Fibroblast of lung (primary cell): ENCODE data around the gene LTBP1. TPM values are rescaled to one million over a fixed set of nuclear protein-coding genes. Genes with fewer than 3 reads are reported as not detected.
"Not testable (repeated sequence)": the region's sequence is repeated elsewhere in the genome, so short reads cannot be mapped to it uniquely, and the experiment has no call there.

Source experiments
- DNase-seq, 2 donors: peaks; one replicate each; pipeline versions ENCODE4 v3.0.0 to v3.0.0-alpha.2; 2010; ENCODE audit warnings: low read depth in 2 of 2
- H2AFZ ChIP-seq: 2 replicates; pipeline ENCODE4 v1.5.1; 2012; ENCODE audit warnings: low read length, control low read depth, inconsistent platforms
- H3K27ac ChIP-seq: 2 replicates; pipeline ENCODE4 v1.5.1; 2011; ENCODE audit warnings: low read length, control low read depth; ENCODE audit not compliant: insufficient read depth
- H3K27me3 ChIP-seq: 2 replicates; pipeline ENCODE4 v1.5.1; 2011; ENCODE audit warnings: mild to moderate bottlenecking, low read length; ENCODE audit not compliant: control insufficient read depth, insufficient read depth
- H3K36me3 ChIP-seq: 2 replicates; pipeline ENCODE4 v1.5.1; 2011; ENCODE audit warnings: low read length; ENCODE audit not compliant: control insufficient read depth, insufficient read depth
- H3K4me1 ChIP-seq: 2 replicates; pipeline ENCODE4 v1.5.1; 2011; ENCODE audit warnings: low read length; ENCODE audit not compliant: control insufficient read depth, insufficient read depth; ENCODE audit errors: extremely low read depth
- H3K4me2 ChIP-seq: 2 replicates; pipeline ENCODE4 v1.5.1; 2011; ENCODE audit warnings: low read length, control low read depth; ENCODE audit not compliant: insufficient read depth; ENCODE audit errors: extremely low read depth
- H3K4me3 ChIP-seq, 4 experiments: fragments of 200-600 bp in 1 of 4; sonication (generic) in 1 of 4; replicated peaks in 1 of 4; 2 replicates each; pipeline ENCODE4 v1.5.1; 2011 to 2016; ENCODE audit warnings: low read length in 4 of 4, low read depth in 3 of 4, mild to moderate bottlenecking in 3 of 4, control low read depth in 2 of 4, inconsistent platforms in 1 of 4, mixed read lengths in 1 of 4; ENCODE audit not compliant: insufficient read depth in 1 of 4; ENCODE audit errors: control extremely low read depth in 1 of 4
- H3K79me2 ChIP-seq: 2 replicates; pipeline ENCODE4 v1.5.1; 2012; ENCODE audit warnings: mild to moderate bottlenecking, low read length, inconsistent platforms; ENCODE audit not compliant: control insufficient read depth, insufficient read depth
- H3K9ac ChIP-seq: 2 replicates; pipeline ENCODE4 v1.5.1; 2011; ENCODE audit warnings: mild to moderate bottlenecking, low read length, control low read depth; ENCODE audit not compliant: insufficient read depth
- H3K9me3 ChIP-seq: 2 replicates; pipeline ENCODE4 v1.5.1; 2012; ENCODE audit warnings: low read depth, low read length; ENCODE audit not compliant: control insufficient read depth, insufficient read depth
- H4K20me1 ChIP-seq: 2 replicates; pipeline ENCODE4 v1.5.1; 2011; ENCODE audit warnings: low read length; ENCODE audit not compliant: control insufficient read depth, insufficient read depth; ENCODE audit errors: extremely low read depth
- CTCF ChIP-seq, 2 donors: IDR thresholded peaks in 1 of 2; conservative IDR thresholded peaks in 1 of 2; 1 replicate in 1 of 2; 2 replicates in 1 of 2; pipeline ENCODE4 v1.5.1; 2011 to 2012; ENCODE audit warnings: low read length in 2 of 2, control low read depth in 1 of 2, inconsistent platforms in 1 of 2, low read depth in 1 of 2, mild to moderate bottlenecking in 1 of 2
- EZH2 ChIP-seq: IDR thresholded peaks from 2 replicates; pipeline ENCODE4 v1.5.1; 2012; ENCODE audit warnings: low read length, control low read depth, mild to moderate bottlenecking; ENCODE audit errors: missing control alignments
- polyA plus RNA-seq, 2 donors: library from polyadenylated mRNA; depleted of rRNA in 1 of 2; stranded (reverse) in 1 of 2; unstranded in 1 of 2; fragments of >200 nt; gene quantifications; 2 replicates each; pipeline ENCODE4 v1.2.1, GENCODE V29; 2011 to 2012; ENCODE audit warnings: missing spikeins in 1 of 2
- total RNA-seq: library from RNA; depleted of rRNA; stranded (reverse); fragments of >200 nt; gene quantifications from 2 replicates; pipeline ENCODE4 v1.2.1, GENCODE V29; 2014

LTBP1 gene
- total and polyA plus RNA-seq, 2 donors (not counting 1 experiment from before 2014, with no cell fraction given), result 254 to 324 TPM

GRCh38 chr2:32963941-32964340 lies 17.2 kb downstream of the LTBP1 start:
- Histone ChIP-seq H3K4me1 (peaks cover 5% of the 10 kb centered on the region), H3K79me2 (no peaks in the 10 kb centered on the region), H3K9ac (no peak overlapping the region), H3K9me3 (no peaks in the 10 kb centered on the region), H2AFZ (peak overlapping the region; percentile 13), H3K27me3 (no peaks in the 10 kb centered on the region), H3K27ac (no peak overlapping the region), H3K4me3 (no peak overlapping the region), H4K20me1 (no peaks in the 10 kb centered on the region), H3K4me2 (no peak overlapping the region), H3K36me3 (no peaks in the 10 kb centered on the region)
- DNase-seq, result peak; percentile 48 to 87
- TF ChIP-seq EZH2, result no peak
- no peak for TF ChIP-seq CTCF (conservative IDR thresholded peaks at IDR 0.05 in 1 of 2, IDR thresholded peaks at IDR 0.05 in 1 of 2; ENCODE audit: low read depth in 1 of 2, low read length in 2 of 2)

- Histone ChIP-seq H3K27ac (no peak overlapping the region), H3K27me3 (no peaks in the 10 kb centered on the region), H3K9ac (no peak overlapping the region), H3K4me3 (no peak overlapping the region), H3K4me2 (no peak overlapping the region), H3K4me1 (peaks cover 5% of the 10 kb centered on the region), H4K20me1 (no peaks in the 10 kb centered on the region), H3K9me3 (no peaks in the 10 kb centered on the region), H3K79me2 (no peaks in the 10 kb centered on the region), H2AFZ (no peak overlapping the region), H3K36me3 (no peaks in the 10 kb centered on the region)
- DNase-seq, result no peak
- TF ChIP-seq CTCF (conservative IDR thresholded peaks at IDR 0.05 in 1 of 2, IDR thresholded peaks at IDR 0.05 in 1 of 2; ENCODE audit: low read depth in 1 of 2, low read length in 2 of 2), result no peak
- no peak for TF ChIP-seq EZH2
Measured at GRCh38 chr2:32965523-32966171, 18.9 kb downstream of the LTBP1 start.

- Histone ChIP-seq H3K27ac (no peak overlapping the region), H3K79me2 (no peaks in the 10 kb centered on the region), H4K20me1 (no peaks in the 10 kb centered on the region), H3K27me3 (no peaks in the 10 kb centered on the region), H3K36me3 (no peaks in the 10 kb centered on the region), H3K4me2 (no peak overlapping the region), H3K9me3 (no peaks in the 10 kb centered on the region), H3K4me3 (no peak overlapping the region), H3K4me1 (no peaks in the 10 kb centered on the region), H2AFZ (no peak overlapping the region), H3K9ac (no peak overlapping the region)
- TF ChIP-seq CTCF (conservative IDR thresholded peaks at IDR 0.05 in 1 of 2, IDR thresholded peaks at IDR 0.05 in 1 of 2; ENCODE audit: low read depth in 1 of 2, low read length in 2 of 2), result no peak
- TF ChIP-seq EZH2, result no peak
- peak in 1 of 2 donors; percentile 15 for DNase-seq
Measured at GRCh38 chr2:32969444-32970162, 22.9 kb downstream of the LTBP1 start.

GRCh38 chr2:32973772-32974171 lies 27.0 kb downstream of the LTBP1 start:
- not testable (repeated sequence) for H3K9ac ChIP-seq, H3K27me3 ChIP-seq, H4K20me1 ChIP-seq, H3K27ac ChIP-seq, H3K4me1 ChIP-seq, H2AFZ ChIP-seq, DNase-seq, H3K9me3 ChIP-seq, H3K36me3 ChIP-seq, H3K4me3 ChIP-seq, H3K79me2 ChIP-seq, H3K4me2 ChIP-seq
